Left ventricle myocardium inferior (tissue), 1 donor: ENCODE data around the gene PDE1C. TPM values are rescaled to one million over a fixed set of nuclear protein-coding genes. Genes with fewer than 3 reads are reported as not detected.
"Not testable (repeated sequence)": the region's sequence is repeated elsewhere in the genome, so short reads cannot be mapped to it uniquely, and the experiment has no call there.

Experiments used
- DNase-seq: peaks from one replicate; pipeline ENCODE4 v3.0.0-alpha.2; 2020
- H3K27ac ChIP-seq: fragments of 200-600 bp; replicated peaks from 2 replicates; pipeline ENCODE4 v1.8.0; 2021
- H3K27me3 ChIP-seq: fragments of 200-600 bp; 2 replicates; pipeline ENCODE4 v1.8.0; 2021; ENCODE audit warnings: low read depth
- H3K36me3 ChIP-seq: fragments of 200-600 bp; 2 replicates; pipeline ENCODE4 v1.8.0; 2021
- H3K4me1 ChIP-seq: fragments of 200-600 bp; 2 replicates; pipeline ENCODE4 v1.8.0; 2021
- H3K4me3 ChIP-seq: fragments of 200-600 bp; 2 replicates; pipeline ENCODE4 v1.8.0; 2021; ENCODE audit warnings: mild to moderate bottlenecking, moderate library complexity
- H3K9me3 ChIP-seq: fragments of 200-600 bp; replicated peaks from 2 replicates; pipeline ENCODE4 v1.8.0; 2021
- intact Hi-C: fragments of 100-400 bp; cut with micrococcal nuclease; formaldehyde crosslinking; loops from one replicate; pipeline ENCODE4 v1.11.0; 2022
- total RNA-seq: library from RNA; stranded (reverse); fragmentation: NEBNext Ultra II Directional; extraction: Animal tissue kit (Norgen Biotek cat#: 25700); gene quantifications from one replicate; pipeline ENCODE4 v1.2.1, GENCODE V29; 2021
- TF ChIP-seq, protein P1 (sequence below): fragments of 200-600 bp; IDR thresholded peaks from 2 replicates; pipeline ENCODE4 v1.8.0; 2021; ENCODE audit warnings: antibody characterized with exemption, mild to moderate bottlenecking, borderline replicate concordance
- donor health status: DM: no; HTN: yes; CAD: no; lungs with severe emphysema.

PDE1C gene
- total RNA-seq, 1 donor from 2014 or later = 207 TPM

DNA sequence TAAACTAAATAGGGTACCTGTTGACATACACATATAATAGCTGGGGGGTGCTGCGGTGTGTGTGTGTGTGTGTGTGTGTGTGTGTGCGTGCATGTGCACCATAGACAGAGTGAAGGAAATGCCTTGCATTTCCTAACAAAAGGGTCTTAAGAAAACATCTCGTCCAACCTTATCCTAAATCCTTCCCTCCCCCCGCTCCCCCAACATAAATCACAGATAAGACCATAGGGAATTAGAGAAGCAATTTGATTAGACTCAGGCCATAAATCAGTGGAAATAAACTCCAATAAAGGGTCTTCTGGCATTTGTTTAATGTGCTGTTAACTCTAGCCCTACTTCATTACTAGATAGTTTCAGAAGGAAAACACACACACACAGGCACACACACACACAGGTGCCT lies 234.7 kb downstream of the PDE1C start:
- Histone ChIP-seq H3K36me3 (peaks cover 15% of the 10 kb centered on the region), H3K4me1 (peaks cover 20% of the 10 kb centered on the region), H3K4me3 (no peak overlapping the region), H3K9me3 (no peaks in the 10 kb centered on the region), H3K27me3 (no peaks in the 10 kb centered on the region), H3K27ac (no peak overlapping the region)
- TF ChIP-seq, protein P1, sequence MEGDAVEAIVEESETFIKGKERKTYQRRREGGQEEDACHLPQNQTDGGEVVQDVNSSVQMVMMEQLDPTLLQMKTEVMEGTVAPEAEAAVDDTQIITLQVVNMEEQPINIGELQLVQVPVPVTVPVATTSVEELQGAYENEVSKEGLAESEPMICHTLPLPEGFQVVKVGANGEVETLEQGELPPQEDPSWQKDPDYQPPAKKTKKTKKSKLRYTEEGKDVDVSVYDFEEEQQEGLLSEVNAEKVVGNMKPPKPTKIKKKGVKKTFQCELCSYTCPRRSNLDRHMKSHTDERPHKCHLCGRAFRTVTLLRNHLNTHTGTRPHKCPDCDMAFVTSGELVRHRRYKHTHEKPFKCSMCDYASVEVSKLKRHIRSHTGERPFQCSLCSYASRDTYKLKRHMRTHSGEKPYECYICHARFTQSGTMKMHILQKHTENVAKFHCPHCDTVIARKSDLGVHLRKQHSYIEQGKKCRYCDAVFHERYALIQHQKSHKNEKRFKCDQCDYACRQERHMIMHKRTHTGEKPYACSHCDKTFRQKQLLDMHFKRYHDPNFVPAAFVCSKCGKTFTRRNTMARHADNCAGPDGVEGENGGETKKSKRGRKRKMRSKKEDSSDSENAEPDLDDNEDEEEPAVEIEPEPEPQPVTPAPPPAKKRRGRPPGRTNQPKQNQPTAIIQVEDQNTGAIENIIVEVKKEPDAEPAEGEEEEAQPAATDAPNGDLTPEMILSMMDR = no peak
- DNase-seq = no peak
- intact Hi-C loops = no loop called here

- H3K27me3 ChIP-seq, H3K9me3 ChIP-seq, DNase-seq, H3K4me3 ChIP-seq, H3K27ac ChIP-seq, intact Hi-C loops: not testable (repeated sequence)
- Histone ChIP-seq H3K36me3 (peaks cover 15% of the 10 kb centered on the region), H3K4me1 (peaks cover 21% of the 10 kb centered on the region)
Observed at GRCh38 chr7:31833625-31834024, 236.6 kb downstream of the PDE1C start.

DNA sequence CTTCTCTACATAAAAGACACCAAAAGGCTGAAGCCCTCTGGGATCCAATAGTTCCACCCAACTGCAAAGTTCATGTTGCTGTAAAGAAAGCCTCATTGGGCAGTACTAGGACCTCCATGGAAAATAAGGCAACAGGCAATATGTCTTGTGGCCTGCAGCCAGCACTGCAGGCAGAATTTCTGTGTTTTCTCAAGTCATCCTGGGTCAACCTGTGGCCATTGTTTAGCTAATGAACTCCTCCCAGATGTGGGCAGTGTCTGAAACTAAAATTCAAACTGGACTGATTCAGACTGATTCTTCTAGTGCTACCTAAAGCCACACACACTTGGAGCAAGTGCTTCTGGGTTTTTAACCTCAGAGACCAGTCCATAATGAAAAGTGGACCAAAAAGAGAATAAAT lies 241.7 kb downstream of the PDE1C start:
- Histone ChIP-seq H3K4me3 (no peak overlapping the region), H3K27me3 (no peaks in the 10 kb centered on the region), H3K4me1 (peaks cover 16% of the 10 kb centered on the region), H3K36me3 (peaks cover 41% of the 10 kb centered on the region), H3K9me3 (no peaks in the 10 kb centered on the region), H3K27ac (no peak overlapping the region)
- intact Hi-C loops = no loop called here
- TF ChIP-seq, protein P1 = no peak
- no peak for DNase-seq

- H3K27ac ChIP-seq = no peak overlapping the region
- peaks cover 64% of the 10 kb centered on the region for H3K36me3 ChIP-seq
- no peak for DNase-seq
- no peaks in the 10 kb centered on the region for H3K9me3 ChIP-seq
- H3K4me3 ChIP-seq = no peak overlapping the region
- no peaks in the 10 kb centered on the region for H3K27me3 ChIP-seq
- intact Hi-C loops = no loop called here
- TF ChIP-seq, protein P1 = no peak
- peaks cover 9% of the 10 kb centered on the region for H3K4me1 ChIP-seq
Observed at GRCh38 chr7:31825576-31825975, 244.6 kb downstream of the PDE1C start.

GRCh38 chr7:31819031-31819430 lies 251.2 kb downstream of the PDE1C start:
- Histone ChIP-seq H3K4me1 (peaks cover 7% of the 10 kb centered on the region), H3K9me3 (no peaks in the 10 kb centered on the region), H3K36me3 (peaks cover 60% of the 10 kb centered on the region), H3K27me3 (no peaks in the 10 kb centered on the region), H3K4me3 (no peak overlapping the region), H3K27ac (no peak overlapping the region)
- TF ChIP-seq, protein P1 = no peak
- no peak for DNase-seq
- intact Hi-C loops = no loop called here

GRCh38 chr7:31816810-31817209 lies 253.4 kb downstream of the PDE1C start:
- Histone ChIP-seq H3K36me3 (peaks cover 48% of the 10 kb centered on the region), H3K4me3 (no peak overlapping the region), H3K27ac (no peak overlapping the region), H3K9me3 (no peaks in the 10 kb centered on the region), H3K27me3 (no peaks in the 10 kb centered on the region), H3K4me1 (peaks cover 7% of the 10 kb centered on the region)
- DNase-seq = no peak
- intact Hi-C loops = no loop called here
- TF ChIP-seq, protein P1 = no peak
